NCI-H446 treated with DMSO at 0.1 percent for 48 hours (cell line): ENCODE measurements around the gene RGS10.
"Not testable (repeated sequence)": the region's sequence is repeated elsewhere in the genome, so short reads cannot be mapped to it uniquely, and the experiment has no call there.

Experiments
- DNase-seq: peaks from one replicate; lab custom pipeline; 2025; lab: John Stamatoyannopoulos, UW

Gene RGS10

GRCh38 chr10:119542357-119542987, at the start of gene RGS10:
TSS of gene RGS10 (minus strand) at chr10:119542719. CDS start at chr10:119542638, 81 bp downstream.
- DNase-seq = no peak

- DNase-seq = no peak
Observed at GRCh38 chr10:119588071-119588470, 45.6 kb upstream of the RGS10 start.

GRCh38 chr10:119578355-119578754, 35.8 kb upstream of the RGS10 start:
- no peak for DNase-seq

- DNase-seq = no peak
Observed at GRCh38 chr10:119575991-119576390, 33.5 kb upstream of the RGS10 start.

GRCh38 chr10:119575506-119575905, 33.0 kb upstream of the RGS10 start:
- no peak for DNase-seq

GRCh38 chr10:119567978-119568377, 25.5 kb upstream of the RGS10 start:
- DNase-seq = no peak

GRCh38 chr10:119562097-119562496, 19.6 kb upstream of the RGS10 start:
- DNase-seq = no peak

GRCh38 chr10:119559511-119559910, 17.0 kb upstream of the RGS10 start:
- not testable (repeated sequence) for DNase-seq

- not testable (repeated sequence) for DNase-seq
Observed at GRCh38 chr10:119556081-119556480, 13.6 kb upstream of the RGS10 start.

GRCh38 chr10:119555178-119555784, 12.8 kb upstream of the RGS10 start:
- no peak for DNase-seq

- no peak for DNase-seq
Observed at GRCh38 chr10:119550827-119551226, 8.3 kb upstream of the RGS10 start.

GRCh38 chr10:119549247-119549999, 6.9 kb upstream of the RGS10 start:
- DNase-seq = no peak

GRCh38 chr10:119546009-119546408, 3.5 kb upstream of the RGS10 start:
- no peak for DNase-seq

GRCh38 chr10:119545310-119545709, 2.8 kb upstream of the RGS10 start:
- DNase-seq = no peak

- DNase-seq = no peak
Observed at GRCh38 chr10:119543814-119544642, 1.5 kb upstream of the RGS10 start.

- no peak for DNase-seq
Observed at GRCh38 chr10:119542988-119543813, 682 bp upstream of the RGS10 start.

GRCh38 chr10:119541459-119542356, 811 bp downstream of the RGS10 start:
- DNase-seq = no peak

GRCh38 chr10:119541046-119541445, 1.5 kb downstream of the RGS10 start:
- DNase-seq = no peak

GRCh38 chr10:119540038-119540437, 2.5 kb downstream of the RGS10 start:
- DNase-seq = no peak

- DNase-seq = no peak
Observed at GRCh38 chr10:119539359-119539825, 3.1 kb downstream of the RGS10 start.
